ENCODE results near the gene MAP6D1.

MAP6D1 gene

DNA sequence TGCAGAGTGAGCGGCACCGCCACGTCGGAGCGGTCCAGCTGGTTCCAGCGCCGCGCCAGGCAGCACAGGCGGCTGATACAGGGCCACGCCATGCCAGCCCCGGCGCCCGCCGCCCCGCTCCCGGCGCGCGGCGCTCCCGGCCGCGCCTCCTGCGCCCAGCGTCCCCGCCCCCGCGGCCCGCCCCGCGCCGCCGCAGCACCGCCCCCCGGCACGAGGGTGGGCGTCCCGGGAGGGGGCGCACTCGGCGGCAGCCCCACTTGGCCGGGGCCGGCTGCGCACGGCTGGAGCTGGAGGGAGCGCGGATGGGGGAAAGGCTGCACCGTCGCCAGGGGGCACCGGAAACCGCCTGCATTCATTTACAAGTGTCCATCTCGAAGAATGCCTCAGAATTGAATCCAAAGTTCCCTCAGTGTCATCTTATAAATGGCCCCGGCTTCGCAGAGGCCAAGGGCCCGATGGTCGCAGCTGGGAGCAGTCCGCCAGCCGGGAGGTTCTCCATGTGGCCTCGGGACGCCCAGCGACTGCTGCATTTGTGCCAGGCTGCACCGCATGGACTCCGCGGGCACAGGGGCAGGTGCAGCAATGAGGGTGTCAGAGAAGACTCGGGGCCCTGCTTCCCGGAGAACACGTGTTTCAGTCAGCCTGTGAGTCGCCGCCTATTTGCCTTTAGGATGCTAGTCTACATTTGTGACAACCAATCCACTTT lies at the start of gene MAP6D1:
Gene MAP6D1 (minus strand): TSS at position 122 of the 706 bp plus-strand sequence. CDS start 30 bp downstream, at position 92.
- Histone ChIP-seq H3K9ac (ENCODE audit: insufficient read length) (peak within 1 kb of the TSS; percentile 71), H3K27ac (no peak within 1 kb of the TSS), H3K4me3 (peak within 1 kb of the TSS; percentile 90), H3K36me3 (ENCODE audit: insufficient read depth, low read length) (peaks cover 12% of the 10 kb centered on the region; the same call in 1 of the 2 replicates), H3K9me3 (ENCODE audit: low read depth, low read length) (no peaks in the 10 kb centered on the region)
- no peak for DNase-seq (ENCODE audit: low read depth, low spot score)
- TF ChIP-seq POLR2AphosphoS5 (IDR thresholded peaks at IDR 0.05; ENCODE audit: borderline replicate concordance, low read depth, low read length): no peak
- no peak for TF ChIP-seq EZH2 (IDR thresholded peaks at IDR 0.05)
- no peak for TF ChIP-seq FOXP2 (optimal IDR thresholded peaks at IDR 0.05; ENCODE audit: control extremely low read depth, extremely low read length, insufficient read depth)

DNA sequence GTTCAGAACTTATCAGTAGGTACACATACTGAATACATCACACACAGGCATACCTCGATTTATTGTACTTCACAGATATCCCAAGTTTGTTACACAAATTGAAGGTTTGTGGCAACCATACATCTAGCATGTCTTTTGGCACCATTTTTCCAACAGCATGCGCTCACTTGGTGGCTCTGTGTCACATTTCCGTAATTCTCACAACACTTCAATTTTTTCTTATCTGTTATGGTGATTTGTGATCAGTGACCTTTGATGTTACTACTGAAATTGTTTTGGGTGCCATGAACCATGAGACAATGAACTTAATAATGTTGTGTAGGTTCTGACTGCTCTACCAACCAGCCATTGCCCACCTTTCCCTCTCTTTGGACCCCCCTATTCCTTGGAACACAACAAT lies 48.5 kb upstream of the MAP6D1 start:
- no peak overlapping the region for H3K9ac ChIP-seq (ENCODE audit: insufficient read length)
- no peak overlapping the region for H3K4me3 ChIP-seq
- no peak overlapping the region for H3K27ac ChIP-seq
- H3K36me3 ChIP-seq (ENCODE audit: insufficient read depth, low read length): peaks cover 4% of the 10 kb centered on the region; the same call in 1 of the 2 replicates
- TF ChIP-seq EZH2 (IDR thresholded peaks at IDR 0.05) (no peak), POLR2AphosphoS5 (IDR thresholded peaks at IDR 0.05; ENCODE audit: borderline replicate concordance, low read depth, low read length) (no peak), FOXP2 (optimal IDR thresholded peaks at IDR 0.05; ENCODE audit: control extremely low read depth, extremely low read length, insufficient read depth) (no peak)
- no peak for DNase-seq (ENCODE audit: low read depth, low spot score)
- no peaks in the 10 kb centered on the region for H3K9me3 ChIP-seq (ENCODE audit: low read depth, low read length)

DNA sequence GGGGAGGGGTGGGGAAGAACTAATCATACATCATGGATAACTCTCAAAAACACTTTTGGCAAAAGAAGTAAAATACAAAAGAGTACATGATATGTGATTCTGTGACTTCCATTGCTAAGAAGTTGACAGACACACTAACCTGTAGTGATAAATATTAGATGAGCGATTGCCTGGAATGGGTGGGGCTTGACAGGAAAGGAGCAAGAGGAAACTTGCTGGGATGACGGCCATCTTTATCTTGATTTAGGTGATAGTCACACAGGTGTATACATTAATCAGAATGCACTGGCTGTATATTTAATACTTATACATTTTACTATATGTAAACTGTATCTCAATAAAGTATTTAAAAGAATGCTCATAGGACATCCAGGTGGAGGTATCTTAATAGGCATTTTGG lies 46.2 kb upstream of the MAP6D1 start:
- no peak for TF ChIP-seq EZH2 (IDR thresholded peaks at IDR 0.05)
- TF ChIP-seq FOXP2 (optimal IDR thresholded peaks at IDR 0.05; ENCODE audit: control extremely low read depth, extremely low read length, insufficient read depth): no peak
- no peak for TF ChIP-seq POLR2AphosphoS5 (IDR thresholded peaks at IDR 0.05; ENCODE audit: borderline replicate concordance, low read depth, low read length)
- Histone ChIP-seq H3K9ac (ENCODE audit: insufficient read length) (no peak overlapping the region), H3K4me3 (no peak overlapping the region), H3K36me3 (ENCODE audit: insufficient read depth, low read length) (peaks cover 13% of the 10 kb centered on the region), H3K27ac (no peak overlapping the region), H3K9me3 (ENCODE audit: low read depth, low read length) (no peaks in the 10 kb centered on the region)
- DNase-seq (ENCODE audit: low read depth, low spot score): no peak

DNA sequence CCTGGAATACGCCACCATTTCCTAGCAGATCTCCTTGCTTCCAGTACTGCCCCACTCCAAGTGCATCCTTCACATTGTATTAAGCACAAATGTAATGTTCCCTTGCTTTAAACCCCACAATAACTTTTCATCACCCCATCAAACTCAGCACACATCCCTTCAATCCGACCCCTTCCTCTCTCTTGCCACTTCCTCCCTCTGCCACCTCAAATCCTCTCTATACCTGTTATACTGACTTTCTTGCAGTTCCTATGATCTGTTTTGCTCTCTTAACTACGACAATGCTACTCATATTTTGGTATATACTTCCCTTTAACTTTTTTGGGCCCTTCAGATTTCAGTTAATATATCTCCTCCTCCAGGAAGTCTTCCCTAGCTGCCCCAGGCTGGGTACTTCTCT lies 45.2 kb upstream of the MAP6D1 start:
- Histone ChIP-seq H3K36me3 (ENCODE audit: insufficient read depth, low read length) (peaks cover 23% of the 10 kb centered on the region), H3K9ac (ENCODE audit: insufficient read length) (no peak overlapping the region), H3K27ac (no peak overlapping the region), H3K9me3 (ENCODE audit: low read depth, low read length) (no peaks in the 10 kb centered on the region), H3K4me3 (no peak overlapping the region)
- no peak for DNase-seq (ENCODE audit: low read depth, low spot score)
- no peak for TF ChIP-seq EZH2 (IDR thresholded peaks at IDR 0.05)
- TF ChIP-seq POLR2AphosphoS5 (IDR thresholded peaks at IDR 0.05; ENCODE audit: borderline replicate concordance, low read depth, low read length): no peak
- TF ChIP-seq FOXP2 (optimal IDR thresholded peaks at IDR 0.05; ENCODE audit: control extremely low read depth, extremely low read length, insufficient read depth): no peak

DNA sequence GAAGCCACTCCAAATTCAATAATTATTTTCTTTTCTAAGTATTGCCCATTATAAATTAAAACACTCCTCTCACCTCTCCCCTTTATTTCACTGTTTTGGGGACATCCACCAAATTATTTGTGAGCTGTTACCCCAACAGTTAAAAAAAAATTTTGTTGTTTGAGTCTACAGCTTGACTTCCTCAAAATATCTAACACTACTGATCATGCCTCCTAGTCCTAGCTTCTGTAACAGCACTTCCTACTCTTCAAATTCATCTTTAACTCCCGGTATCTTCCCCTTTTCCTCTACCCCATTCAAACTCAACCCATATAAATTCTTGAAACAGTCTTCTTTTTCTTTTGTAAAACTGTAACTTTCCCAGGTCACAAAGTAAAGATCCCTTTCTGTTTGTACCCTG lies 43.4 kb upstream of the MAP6D1 start:
- Histone ChIP-seq H3K36me3 (ENCODE audit: insufficient read depth, low read length) (peaks cover 38% of the 10 kb centered on the region), H3K27ac (no peak overlapping the region), H3K4me3 (no peak overlapping the region), H3K9ac (ENCODE audit: insufficient read length) (no peak overlapping the region), H3K9me3 (ENCODE audit: low read depth, low read length) (no peaks in the 10 kb centered on the region)
- DNase-seq (ENCODE audit: low read depth, low spot score): no peak
- TF ChIP-seq FOXP2 (optimal IDR thresholded peaks at IDR 0.05; ENCODE audit: control extremely low read depth, extremely low read length, insufficient read depth): no peak
- no peak for TF ChIP-seq EZH2 (IDR thresholded peaks at IDR 0.05)
- TF ChIP-seq POLR2AphosphoS5 (IDR thresholded peaks at IDR 0.05; ENCODE audit: borderline replicate concordance, low read depth, low read length): no peak

DNA sequence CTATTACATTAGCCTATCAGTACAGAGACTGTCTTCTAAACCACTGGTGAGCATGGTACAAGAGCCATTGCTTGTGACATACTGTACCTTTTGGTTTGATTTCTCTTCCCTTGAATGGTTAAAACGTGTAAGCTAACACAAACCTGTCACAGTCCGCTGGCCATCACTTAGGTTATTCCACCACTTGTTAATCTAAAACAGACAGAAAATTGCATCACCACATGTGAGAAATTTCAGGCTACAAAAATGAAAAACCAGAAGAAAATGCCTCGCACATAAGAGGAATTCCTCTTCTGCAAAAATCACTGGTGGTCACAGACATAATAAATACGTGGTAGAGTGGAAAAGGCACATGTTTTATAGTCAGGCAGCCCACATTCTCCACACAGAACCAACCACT lies 37.2 kb upstream of the MAP6D1 start:
- no peak overlapping the region for H3K4me3 ChIP-seq
- TF ChIP-seq POLR2AphosphoS5 (IDR thresholded peaks at IDR 0.05; ENCODE audit: borderline replicate concordance, low read depth, low read length) (no peak), EZH2 (IDR thresholded peaks at IDR 0.05) (no peak), FOXP2 (optimal IDR thresholded peaks at IDR 0.05; ENCODE audit: control extremely low read depth, extremely low read length, insufficient read depth) (no peak)
- no peak for DNase-seq (ENCODE audit: low read depth, low spot score)
- no peaks in the 10 kb centered on the region for H3K9me3 ChIP-seq (ENCODE audit: low read depth, low read length)
- H3K36me3 ChIP-seq (ENCODE audit: insufficient read depth, low read length): peaks cover 75% of the 10 kb centered on the region
- H3K27ac ChIP-seq: no peak overlapping the region
- no peak overlapping the region for H3K9ac ChIP-seq (ENCODE audit: insufficient read length)

DNA sequence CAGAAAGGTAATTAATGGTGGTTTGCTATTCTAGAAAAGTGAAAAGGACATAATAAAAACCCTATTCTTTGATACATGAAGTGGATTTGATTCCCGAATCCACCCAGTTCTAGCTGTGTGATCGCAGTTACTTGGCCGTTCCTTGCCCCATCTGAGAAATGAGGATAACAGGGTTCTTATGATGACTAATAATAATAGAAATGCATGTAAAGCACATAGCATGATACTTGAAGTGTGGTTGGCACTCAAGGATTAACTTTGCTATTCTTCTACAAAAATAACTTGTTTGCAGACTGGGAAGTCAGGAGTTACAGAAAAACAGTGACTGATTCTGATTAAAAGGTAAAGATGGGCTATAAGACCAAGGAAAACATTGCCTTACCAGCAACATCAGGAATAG lies 32.5 kb upstream of the MAP6D1 start:
- TF ChIP-seq FOXP2 (optimal IDR thresholded peaks at IDR 0.05; ENCODE audit: control extremely low read depth, extremely low read length, insufficient read depth) (no peak), POLR2AphosphoS5 (IDR thresholded peaks at IDR 0.05; ENCODE audit: borderline replicate concordance, low read depth, low read length) (no peak), EZH2 (IDR thresholded peaks at IDR 0.05) (no peak)
- Histone ChIP-seq H3K9ac (ENCODE audit: insufficient read length) (no peak overlapping the region), H3K27ac (no peak overlapping the region), H3K4me3 (no peak overlapping the region), H3K36me3 (ENCODE audit: insufficient read depth, low read length) (peaks cover 70% of the 10 kb centered on the region), H3K9me3 (ENCODE audit: low read depth, low read length) (no peaks in the 10 kb centered on the region)
- DNase-seq (ENCODE audit: low read depth, low spot score): no peak

DNA sequence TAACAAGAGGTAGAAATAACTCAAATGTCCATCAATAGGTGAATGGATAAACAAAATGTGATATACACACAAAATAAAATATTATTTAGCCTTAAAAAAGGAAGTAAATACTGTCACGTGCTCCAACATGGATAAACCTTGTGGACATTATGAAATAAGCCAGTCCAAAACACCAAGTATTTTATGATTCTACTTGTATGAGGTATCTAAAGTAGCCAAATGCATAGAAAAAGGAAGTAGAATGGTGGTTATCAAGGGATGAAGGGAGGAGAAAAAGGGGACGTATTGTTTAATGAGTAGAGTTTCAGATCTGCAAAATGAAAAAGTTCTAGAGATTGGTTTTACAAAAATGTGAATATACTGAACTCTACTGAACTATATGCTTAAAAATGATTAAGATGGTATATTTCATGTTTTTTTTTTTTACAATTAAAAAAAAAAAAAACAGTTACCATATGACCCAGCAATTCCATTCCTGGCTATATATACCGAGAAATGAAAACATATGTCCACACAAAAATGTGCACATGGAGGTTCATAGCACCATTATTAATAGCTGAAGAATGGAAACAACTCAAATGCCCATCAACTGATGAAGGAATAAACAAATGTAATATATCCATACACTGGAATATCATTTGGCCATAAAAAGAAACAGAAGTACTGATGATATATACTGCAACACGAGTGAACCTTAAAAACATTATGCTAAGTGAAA lies 29.1 kb upstream of the MAP6D1 start:
- H3K9ac ChIP-seq (ENCODE audit: insufficient read length): no peak overlapping the region
- H3K27ac ChIP-seq: no peak overlapping the region
- DNase-seq (ENCODE audit: low read depth, low spot score): no peak
- H3K9me3 ChIP-seq (ENCODE audit: low read depth, low read length): no peaks in the 10 kb centered on the region
- TF ChIP-seq FOXP2 (optimal IDR thresholded peaks at IDR 0.05; ENCODE audit: control extremely low read depth, extremely low read length, insufficient read depth) (no peak), EZH2 (IDR thresholded peaks at IDR 0.05) (no peak), POLR2AphosphoS5 (IDR thresholded peaks at IDR 0.05; ENCODE audit: borderline replicate concordance, low read depth, low read length) (no peak)
- H3K4me3 ChIP-seq: no peak overlapping the region
- peaks cover 62% of the 10 kb centered on the region for H3K36me3 ChIP-seq (ENCODE audit: insufficient read depth, low read length)

All from SK-N-MC (cell line).